Suppressor macrophage treated with lipopolysaccharide for 1 hour (primary cell): ENCODE measurements around the gene LILRB4.
"Not testable (repeated sequence)": the region's sequence is repeated elsewhere in the genome, so short reads cannot be mapped to it uniquely, and the experiment has no call there.

Experiments used
- DNase-seq, 3 donors: peaks; one replicate each; pipeline ENCODE4 v3.0.0-alpha.2; 2020 to 2022

LILRB4 gene

GRCh38 chr19:54662730-54663129, at the start of gene LILRB4:
TSS of gene LILRB4 (plus strand) at chr19:54662985. CDS start at chr19:54663034, 49 bp downstream.
- peak; percentile 94 for DNase-seq

GRCh38 chr19:54614726-54615125, 48.1 kb upstream of the LILRB4 start:
- peak in 2 of 3 donors; percentile 27 to 32 for DNase-seq

GRCh38 chr19:54616057-54616456, 46.7 kb upstream of the LILRB4 start:
- no peak for DNase-seq

- DNase-seq: peak; percentile 47 to 67 (median 60)
Measured at GRCh38 chr19:54616821-54617560, 45.8 kb upstream of the LILRB4 start.

- no peak for DNase-seq
Measured at GRCh38 chr19:54620464-54620863, 42.3 kb upstream of the LILRB4 start.

GRCh38 chr19:54622431-54622830, 40.4 kb upstream of the LILRB4 start:
- peak in 1 of 3 donors; percentile 45 for DNase-seq

GRCh38 chr19:54624234-54624633, 38.6 kb upstream of the LILRB4 start:
- DNase-seq: not testable (repeated sequence)

- not testable (repeated sequence) for DNase-seq
Measured at GRCh38 chr19:54624934-54625730, 37.7 kb upstream of the LILRB4 start.

- no peak for DNase-seq
Measured at GRCh38 chr19:54626757-54627156, 36.0 kb upstream of the LILRB4 start.

GRCh38 chr19:54627912-54628311, 34.9 kb upstream of the LILRB4 start:
- DNase-seq: not testable (repeated sequence)

- peak; percentile 75 to 81 (median 77) for DNase-seq
Measured at GRCh38 chr19:54630262-54630661, 32.5 kb upstream of the LILRB4 start, which contains the start of gene LILRB1. TSS of gene LILRB1 (plus strand) at chr19:54630484. CDS start at chr19:54631074, 590 bp downstream.

GRCh38 chr19:54630782-54631181, 32.0 kb upstream of the LILRB4 start:
- peak in 2 of 3 donors; percentile 26 to 41 for DNase-seq

GRCh38 chr19:54631489-54632337, 31.1 kb upstream of the LILRB4 start:
- peak; percentile 36 to 64 (median 44) for DNase-seq

GRCh38 chr19:54632517-54632916, 30.3 kb upstream of the LILRB4 start:
- DNase-seq: not testable (repeated sequence)

- DNase-seq: no peak
Measured at GRCh38 chr19:54633401-54633800, 29.4 kb upstream of the LILRB4 start.

GRCh38 chr19:54636081-54636480, 26.7 kb upstream of the LILRB4 start:
- DNase-seq: not testable (repeated sequence)

- DNase-seq: no peak
Measured at GRCh38 chr19:54638683-54639082, 24.1 kb upstream of the LILRB4 start.

- peak; percentile 78 to 84 (median 82) for DNase-seq
Measured at GRCh38 chr19:54642953-54643352, 19.8 kb upstream of the LILRB4 start.

- peak; percentile 90 to 93 (median 92) for DNase-seq
Measured at GRCh38 chr19:54643583-54643982, 19.2 kb upstream of the LILRB4 start.

- DNase-seq: peak; percentile 93 to 94 (median 93)
Measured at GRCh38 chr19:54644056-54644455, 18.7 kb upstream of the LILRB4 start.

- DNase-seq: no peak
Measured at GRCh38 chr19:54646331-54646841, 16.4 kb upstream of the LILRB4 start.

GRCh38 chr19:54648129-54648528, 14.7 kb upstream of the LILRB4 start:
- DNase-seq: no peak
